Stimulated activated memory B cell treated with anti-CD40 and anti-IgM and Interleukin-4, amounts not matched to agents 10 μg/mL and 1 μg/mL and 100 μg/mL, for 72 hours (primary cell): Measurements from ENCODE around the gene SUPT3H.

Source experiments
- ATAC-seq: fragments of 150-1000 bp; cut with Tn5 transposase; 2 replicates; pipeline ENCODE4 v1.10.0; 2021
- H3K27ac Mint-ChIP-seq: one replicate; pipeline ENCODE4 v1.8.0; 2022; ENCODE audit warnings: mild to moderate bottlenecking, mixed read lengths
- H3K27me3 Mint-ChIP-seq: one replicate; pipeline ENCODE4 v1.8.0; 2022; ENCODE audit warnings: mixed read lengths
- H3K36me3 Mint-ChIP-seq: one replicate; pipeline ENCODE4 v1.8.0; 2022; ENCODE audit warnings: mixed read lengths
- H3K4me1 Mint-ChIP-seq: one replicate; pipeline ENCODE4 v1.8.0; 2022; ENCODE audit warnings: mixed read lengths
- H3K4me3 Mint-ChIP-seq: one replicate; pipeline ENCODE4 v1.8.0; 2022; ENCODE audit warnings: mild to moderate bottlenecking, moderate library complexity, mixed read lengths
- H3K9me3 Mint-ChIP-seq: one replicate; pipeline ENCODE4 v1.8.0; 2022; ENCODE audit warnings: mixed read lengths

Gene SUPT3H

GRCh38 chr6:45275358-45275757 is 102.4 kb downstream of the SUPT3H start:
- Mint-ChIP-seq H3K4me3 (no peak overlapping the region), H3K4me1 (no peaks in the 10 kb centered on the region), H3K9me3 (peaks cover 5% of the 10 kb centered on the region), H3K27me3 (no peaks in the 10 kb centered on the region), H3K36me3 (peaks cover 50% of the 10 kb centered on the region), H3K27ac (no peak overlapping the region)
- ATAC-seq, result no peak

GRCh38 chr6:45272626-45273025 is 105.1 kb downstream of the SUPT3H start:
- no peak for ATAC-seq
- Mint-ChIP-seq H3K27ac (no peak overlapping the region), H3K27me3 (no peaks in the 10 kb centered on the region), H3K4me1 (no peaks in the 10 kb centered on the region), H3K36me3 (peaks cover 39% of the 10 kb centered on the region), H3K9me3 (peaks cover 6% of the 10 kb centered on the region), H3K4me3 (no peak overlapping the region)

GRCh38 chr6:45265246-45265645 is 112.5 kb downstream of the SUPT3H start:
- H3K27me3 Mint-ChIP-seq, result no peaks in the 10 kb centered on the region
- peaks cover 6% of the 10 kb centered on the region for H3K4me1 Mint-ChIP-seq
- no peak for ATAC-seq
- H3K4me3 Mint-ChIP-seq, result no peak overlapping the region
- H3K9me3 Mint-ChIP-seq, result peaks cover under 1% of the 10 kb centered on the region
- no peak overlapping the region for H3K27ac Mint-ChIP-seq
- H3K36me3 Mint-ChIP-seq, result peaks cover 19% of the 10 kb centered on the region

- Mint-ChIP-seq H3K36me3 (peaks cover 33% of the 10 kb centered on the region), H3K4me1 (peaks cover 6% of the 10 kb centered on the region), H3K27me3 (no peaks in the 10 kb centered on the region), H3K9me3 (no peaks in the 10 kb centered on the region), H3K27ac (no peak overlapping the region), H3K4me3 (no peak overlapping the region)
- no peak for ATAC-seq
These were observed 117.0 kb downstream of the SUPT3H start for GRCh38 chr6:45260696-45261095.

GRCh38 chr6:45256697-45257695 is 120.7 kb downstream of the SUPT3H start:
- H3K9me3 Mint-ChIP-seq, result no peaks in the 10 kb centered on the region
- peaks cover 21% of the 10 kb centered on the region for H3K36me3 Mint-ChIP-seq
- H3K4me1 Mint-ChIP-seq, result no peaks in the 10 kb centered on the region
- H3K27me3 Mint-ChIP-seq, result no peaks in the 10 kb centered on the region
- no peak overlapping the region for H3K4me3 Mint-ChIP-seq
- no peak overlapping the region for H3K27ac Mint-ChIP-seq
- ATAC-seq, result no peak

- H3K9me3 Mint-ChIP-seq, result no peaks in the 10 kb centered on the region
- H3K27me3 Mint-ChIP-seq, result no peaks in the 10 kb centered on the region
- H3K4me3 Mint-ChIP-seq, result no peak overlapping the region
- peaks cover 20% of the 10 kb centered on the region for H3K36me3 Mint-ChIP-seq
- no peak for ATAC-seq
- H3K27ac Mint-ChIP-seq, result no peak overlapping the region
- H3K4me1 Mint-ChIP-seq, result no peaks in the 10 kb centered on the region
These were observed 122.3 kb downstream of the SUPT3H start for GRCh38 chr6:45255434-45255833.

- no peak for ATAC-seq
- Mint-ChIP-seq H3K9me3 (no peaks in the 10 kb centered on the region), H3K36me3 (peaks cover 27% of the 10 kb centered on the region), H3K4me1 (no peaks in the 10 kb centered on the region), H3K27me3 (no peaks in the 10 kb centered on the region), H3K27ac (no peak overlapping the region), H3K4me3 (no peak overlapping the region)
These were observed 123.5 kb downstream of the SUPT3H start for GRCh38 chr6:45254253-45254652.

GRCh38 chr6:45253453-45253852 is 124.3 kb downstream of the SUPT3H start:
- H3K4me3 Mint-ChIP-seq, result no peak overlapping the region
- no peak overlapping the region for H3K27ac Mint-ChIP-seq
- no peaks in the 10 kb centered on the region for H3K4me1 Mint-ChIP-seq
- peaks cover 30% of the 10 kb centered on the region for H3K36me3 Mint-ChIP-seq
- H3K9me3 Mint-ChIP-seq, result no peaks in the 10 kb centered on the region
- no peaks in the 10 kb centered on the region for H3K27me3 Mint-ChIP-seq
- ATAC-seq, result no peak

GRCh38 chr6:45231660-45232059 is 146.1 kb downstream of the SUPT3H start:
- H3K9me3 Mint-ChIP-seq, result peaks cover 19% of the 10 kb centered on the region
- H3K36me3 Mint-ChIP-seq, result peaks cover 32% of the 10 kb centered on the region
- no peak overlapping the region for H3K4me3 Mint-ChIP-seq
- H3K27me3 Mint-ChIP-seq, result no peaks in the 10 kb centered on the region
- H3K4me1 Mint-ChIP-seq, result no peaks in the 10 kb centered on the region
- H3K27ac Mint-ChIP-seq, result no peak overlapping the region
- ATAC-seq, result no peak

- H3K4me3 Mint-ChIP-seq, result no peak overlapping the region
- H3K36me3 Mint-ChIP-seq, result peaks cover 34% of the 10 kb centered on the region
- H3K9me3 Mint-ChIP-seq, result peaks cover 17% of the 10 kb centered on the region
- H3K4me1 Mint-ChIP-seq, result no peaks in the 10 kb centered on the region
- no peak overlapping the region for H3K27ac Mint-ChIP-seq
- H3K27me3 Mint-ChIP-seq, result no peaks in the 10 kb centered on the region
- ATAC-seq, result no peak
These were observed 148.3 kb downstream of the SUPT3H start for GRCh38 chr6:45229416-45229815.

- H3K27me3 Mint-ChIP-seq, result no peaks in the 10 kb centered on the region
- no peak for ATAC-seq
- H3K27ac Mint-ChIP-seq, result no peak overlapping the region
- H3K4me1 Mint-ChIP-seq, result no peaks in the 10 kb centered on the region
- peaks cover 5% of the 10 kb centered on the region for H3K9me3 Mint-ChIP-seq
- H3K36me3 Mint-ChIP-seq, result peaks cover 15% of the 10 kb centered on the region
- no peak overlapping the region for H3K4me3 Mint-ChIP-seq
These were observed 151.7 kb downstream of the SUPT3H start for GRCh38 chr6:45226081-45226480.

- peaks cover 35% of the 10 kb centered on the region for H3K36me3 Mint-ChIP-seq
- no peak for ATAC-seq
- peaks cover 5% of the 10 kb centered on the region for H3K9me3 Mint-ChIP-seq
- H3K27me3 Mint-ChIP-seq, result no peaks in the 10 kb centered on the region
- H3K4me3 Mint-ChIP-seq, result no peak overlapping the region
- peaks cover 6% of the 10 kb centered on the region for H3K4me1 Mint-ChIP-seq
- no peak overlapping the region for H3K27ac Mint-ChIP-seq
These were observed 155.4 kb downstream of the SUPT3H start for GRCh38 chr6:45222380-45222779.

GRCh38 chr6:45215759-45216158 is 162.0 kb downstream of the SUPT3H start:
- H3K36me3 Mint-ChIP-seq, result peaks cover 43% of the 10 kb centered on the region
- H3K4me3 Mint-ChIP-seq, result no peak overlapping the region
- H3K9me3 Mint-ChIP-seq, result peaks cover 19% of the 10 kb centered on the region
- H3K4me1 Mint-ChIP-seq, result peaks cover 17% of the 10 kb centered on the region
- H3K27ac Mint-ChIP-seq, result no peak overlapping the region
- no peaks in the 10 kb centered on the region for H3K27me3 Mint-ChIP-seq
- ATAC-seq, result no peak

GRCh38 chr6:45212976-45213375 is 164.8 kb downstream of the SUPT3H start:
- peak; percentile 55 for ATAC-seq
- peaks cover 11% of the 10 kb centered on the region for H3K4me1 Mint-ChIP-seq
- H3K4me3 Mint-ChIP-seq, result no peak overlapping the region
- H3K27me3 Mint-ChIP-seq, result no peaks in the 10 kb centered on the region
- no peak overlapping the region for H3K27ac Mint-ChIP-seq
- peaks cover 44% of the 10 kb centered on the region for H3K36me3 Mint-ChIP-seq
- H3K9me3 Mint-ChIP-seq, result peaks cover 21% of the 10 kb centered on the region

GRCh38 chr6:45209762-45210161 is 168.0 kb downstream of the SUPT3H start:
- H3K9me3 Mint-ChIP-seq, result peaks cover 10% of the 10 kb centered on the region
- H3K36me3 Mint-ChIP-seq, result peaks cover 40% of the 10 kb centered on the region
- H3K4me3 Mint-ChIP-seq, result no peak overlapping the region
- H3K4me1 Mint-ChIP-seq, result peaks cover 6% of the 10 kb centered on the region
- ATAC-seq, result no peak
- H3K27ac Mint-ChIP-seq, result no peak overlapping the region
- H3K27me3 Mint-ChIP-seq, result no peaks in the 10 kb centered on the region
